H1 (cell line): ENCODE measurements around the gene POLG. TPM values are rescaled to one million over a fixed set of nuclear protein-coding genes. Genes with fewer than 3 reads are reported as not detected.

ENCODE experiments used
- CTCF ChIA-PET: fragments of 300-600 bp; sonication (Branson Sonifier 250); formaldehyde crosslinking; loops from one replicate; lab custom pipeline; 2021; ENCODE audit not compliant: partially characterized antibody; lab: Charles Lee
- POLR2A ChIA-PET: fragments of 300-600 bp; sonication (Branson Sonifier 250); formaldehyde crosslinking; loops from one replicate; lab custom pipeline; 2021; ENCODE audit warnings: inconsistent platforms; ENCODE audit not compliant: partially characterized antibody; lab: Charles Lee
- DNase-seq, 2 experiments: peaks; one replicate each; pipeline versions ENCODE4 v3.0.0 to v3.0.0-alpha.2; 2010 to 2022; ENCODE audit warnings: low spot score in 2 of 2, low read depth in 1 of 2, mixed read lengths in 1 of 2
- FAIRE-seq: peaks from 2 replicates; lab custom pipeline; 2011; peaks lifted over from hg19 to GRCh38; lab: Jason Lieb, UNC
- H2AFZ ChIP-seq: 2 replicates; pipeline ENCODE4 v1.8.1; 2012; ENCODE audit warnings: low read length, inconsistent platforms
- H2AK5ac ChIP-seq: 2 replicates; pipeline ENCODE4 v1.6.1; 2013; ENCODE audit warnings: low read depth, low read length
- H2BK120ac ChIP-seq: replicated peaks from 2 replicates; pipeline ENCODE3; 2013; ENCODE audit warnings: low read depth, low read length, inconsistent platforms
- H2BK12ac ChIP-seq: 2 replicates; pipeline ENCODE4 v1.6.1; 2013; ENCODE audit warnings: low read depth, low read length
- H2BK15ac ChIP-seq: 2 replicates; pipeline ENCODE4 v1.6.1; 2013; ENCODE audit warnings: low read length
- H2BK20ac ChIP-seq: 2 replicates; pipeline ENCODE4 v1.6.1; 2013; ENCODE audit warnings: low read length
- H2BK5ac ChIP-seq: 2 replicates; pipeline ENCODE4 v1.6.1; 2013; ENCODE audit warnings: low read depth, low read length
- H3K14ac ChIP-seq: 2 replicates; pipeline ENCODE4 v1.6.1; 2013; ENCODE audit warnings: inconsistent platforms; ENCODE audit not compliant: insufficient read length
- H3K18ac ChIP-seq: 2 replicates; pipeline ENCODE4 v1.6.1; 2013; ENCODE audit warnings: low read length; ENCODE audit errors: extremely low read depth
- H3K23ac ChIP-seq: 2 replicates; pipeline ENCODE4 v1.6.1; 2013; ENCODE audit warnings: inconsistent platforms; ENCODE audit not compliant: insufficient read length
- H3K23me2 ChIP-seq: 2 replicates; pipeline ENCODE4 v1.6.1; 2013; ENCODE audit warnings: low read depth, low read length
- H3K27ac ChIP-seq: 2 replicates; pipeline ENCODE4 v1.6.1; 2011; ENCODE audit warnings: low read depth, low read length, inconsistent platforms
- H3K27me3 ChIP-seq, 4 experiments: replicated peaks in 1 of 4; 1 replicate in 1 of 4; 2 replicates in 3 of 4; pipeline versions ENCODE4 v1.6.1 to v1.8.1; 2011 to 2013; ENCODE audit warnings: low read length in 3 of 4, mild to moderate bottlenecking in 3 of 4, inconsistent platforms in 2 of 4, mixed read lengths in 2 of 4, moderate library complexity in 1 of 4; ENCODE audit not compliant: control insufficient read depth in 3 of 4, insufficient read depth in 3 of 4; ENCODE audit errors: extremely low read depth in 1 of 4
- H3K36me3 ChIP-seq, 4 experiments: 2 replicates each; pipeline versions ENCODE4 v1.6.1 to v1.8.1; 2011 to 2013; ENCODE audit warnings: mild to moderate bottlenecking in 4 of 4, low read length in 3 of 4, moderate library complexity in 2 of 4, control low read depth in 1 of 4, inconsistent platforms in 1 of 4; ENCODE audit not compliant: insufficient read depth in 4 of 4, control insufficient read depth in 2 of 4
- H3K4ac ChIP-seq: replicated peaks from 2 replicates; pipeline ENCODE3; 2013; ENCODE audit warnings: low read length, low read depth, mixed read lengths, inconsistent platforms; ENCODE audit not compliant: insufficient read length
- H3K4me1 ChIP-seq, 4 experiments: replicated peaks in 1 of 4; 1 replicate in 1 of 4; 2 replicates in 3 of 4; pipeline versions ENCODE4 v1.6.1 to v1.8.1; 2011 to 2013; ENCODE audit warnings: low read length in 3 of 4, inconsistent platforms in 2 of 4, mixed read lengths in 1 of 4; ENCODE audit not compliant: insufficient read depth in 4 of 4, control insufficient read depth in 3 of 4
- H3K4me2 ChIP-seq, 2 experiments: 2 replicates each; pipeline versions ENCODE4 v1.6.1 to v1.8.1; 2011 to 2013; ENCODE audit warnings: low read depth in 2 of 2, low read length in 2 of 2, control low read depth in 1 of 2, inconsistent platforms in 1 of 2, mild to moderate bottlenecking in 1 of 2; ENCODE audit not compliant: insufficient read depth in 1 of 2
- H3K4me3 ChIP-seq, 4 experiments: fragments of 200-600, 300-600 bp in 1 of 4; sonication (generic), shearing (Covaris generic), sonication (Bioruptor Twin) in 1 of 4; 2 replicates each; pipeline versions ENCODE4 v1.5.1 to v1.8.1; 2011 to 2016; ENCODE audit warnings: low read length in 4 of 4, low read depth in 3 of 4, control low read depth in 2 of 4, inconsistent platforms in 2 of 4, mild to moderate bottlenecking in 2 of 4, mixed read lengths in 1 of 4, moderate library complexity in 1 of 4; ENCODE audit not compliant: insufficient read depth in 2 of 4; ENCODE audit errors: extremely low read depth in 1 of 4
- H3K56ac ChIP-seq: replicated peaks from 2 replicates; pipeline ENCODE3; 2013; ENCODE audit warnings: low read depth, mild to moderate bottlenecking, mixed read lengths, low read length, inconsistent platforms; ENCODE audit not compliant: insufficient read length
- H3K79me1 ChIP-seq: 2 replicates; pipeline ENCODE4 v1.6.1; 2013; ENCODE audit warnings: low read depth, low read length, control low read depth
- H3K79me2 ChIP-seq, 2 experiments: 2 replicates each; pipeline versions ENCODE4 v1.6.1 to v1.8.1; 2012 to 2013; ENCODE audit warnings: low read length in 2 of 2, mild to moderate bottlenecking in 2 of 2, inconsistent platforms in 1 of 2; ENCODE audit not compliant: insufficient read depth in 2 of 2, control insufficient read depth in 1 of 2
- H3K9ac ChIP-seq, 4 experiments: replicated peaks in 1 of 4; 1 replicate in 1 of 4; 2 replicates in 3 of 4; pipeline versions ENCODE4 v1.6.1 to v1.8.1; 2011 to 2013; ENCODE audit warnings: low read depth in 3 of 4, low read length in 3 of 4, control low read depth in 2 of 4, mild to moderate bottlenecking in 2 of 4, moderate library complexity in 2 of 4, inconsistent platforms in 1 of 4; ENCODE audit errors: extremely low read depth in 1 of 4
- H3K9me3 ChIP-seq, 2 experiments: 2 replicates each; pipeline versions ENCODE4 v1.6.1 to v1.8.1; 2012 to 2013; ENCODE audit warnings: mild to moderate bottlenecking in 2 of 2, moderate library complexity in 2 of 2, control low read depth in 1 of 2, inconsistent platforms in 1 of 2, low read depth in 1 of 2, low read length in 1 of 2, mixed read lengths in 1 of 2; ENCODE audit not compliant: insufficient read depth in 2 of 2
- H4K20me1 ChIP-seq, 2 experiments: replicated peaks in 1 of 2; 2 replicates each; pipeline versions ENCODE3 to v1.8.1; 2011 to 2013; ENCODE audit warnings: inconsistent platforms in 2 of 2, low read length in 2 of 2, mild to moderate bottlenecking in 1 of 2; ENCODE audit not compliant: insufficient read depth in 2 of 2, control insufficient read depth in 1 of 2
- H4K5ac ChIP-seq: 2 replicates; pipeline ENCODE4 v1.6.1; 2013; ENCODE audit warnings: low read length, low read depth, mixed read lengths, inconsistent platforms; ENCODE audit not compliant: insufficient read length
- H4K8ac ChIP-seq: 2 replicates; pipeline ENCODE4 v1.8.0; 2013; ENCODE audit warnings: mild to moderate bottlenecking, moderate library complexity, low read length, inconsistent platforms; ENCODE audit not compliant: insufficient read depth; ENCODE audit errors: extremely low read depth
- H4K91ac ChIP-seq: replicated peaks from 2 replicates; pipeline ENCODE3; 2013; ENCODE audit warnings: low read length, mixed read lengths, inconsistent platforms; ENCODE audit not compliant: insufficient read length
- GTF2F1 ChIP-seq: IDR thresholded peaks from 2 replicates; pipeline ENCODE4 v1.6.1; 2012; ENCODE audit warnings: low read depth, low read length, improper control_type of control experiment, borderline replicate concordance
- KDM4A ChIP-seq: IDR thresholded peaks from one replicate; pipeline ENCODE4 v1.7.1; 2012; ENCODE audit warnings: low read depth, mild to moderate bottlenecking, moderate library complexity, low read length, inconsistent platforms; ENCODE audit not compliant: severe bottlenecking
- KDM5A ChIP-seq: fragments of 200-600 bp; IDR thresholded peaks from 2 replicates; pipeline ENCODE4 v1.7.1; 2012; ENCODE audit warnings: mild to moderate bottlenecking, low read length, inconsistent platforms, mixed read lengths
- PHF8 ChIP-seq: fragments of 200-600 bp; sonication (generic); conservative IDR thresholded peaks from 2 replicates; pipeline ENCODE4 v1.7.1; 2012; ENCODE audit warnings: low read depth, mild to moderate bottlenecking, inconsistent platforms, low read length, moderate library complexity
- SIN3A ChIP-seq, 2 experiments: IDR thresholded peaks in 1 of 2; conservative IDR thresholded peaks in 1 of 2; 2 replicates each; pipeline ENCODE4 v1.6.1; 2011 to 2012; ENCODE audit warnings: low read length in 2 of 2, improper control_type of control experiment in 1 of 2, low read depth in 1 of 2, mild to moderate bottlenecking in 1 of 2
- SUZ12 ChIP-seq: fragments of 200-600 bp; sonication (generic); IDR thresholded peaks from 2 replicates; pipeline ENCODE4 v1.6.1; 2012; ENCODE audit warnings: mild to moderate bottlenecking, inconsistent platforms, low read length, moderate library complexity, mixed read lengths
- WGBS, 2 experiments: shearing (Covaris generic) in 1 of 2; methylation state at CpG; one replicate each; pipeline versions ENCODE4 v1.1.6 to v1.1.7; 2013 to 2015; ENCODE audit warnings: low lambda C conversion rate in 2 of 2, mixed read lengths in 2 of 2, inconsistent platforms in 1 of 2, low coverage in 1 of 2, missing lambda C conversion rate in 1 of 2; ENCODE audit not compliant: insufficient replicate concordance in 2 of 2, insufficient coverage in 1 of 2, insufficient read length in 1 of 2; ENCODE audit errors: extremely low coverage in 1 of 2, missing lambda C conversion rate in 1 of 2; 5-methylcytosine and 5-hydroxymethylcytosine counted together
- polyA plus RNA-seq, 7 experiments: library from polyadenylated mRNA; depleted of rRNA in 3 of 7; stranded (reverse) in 5 of 7; unstranded in 2 of 7; fragments of >200 nt in 5 of 7; fragments of 200-250 nt in 2 of 7; gene quantifications; 1 replicate in 5 of 7; 2 replicates in 1 of 7; 4 replicates in 1 of 7; pipeline versions ENCODE4 v1.2.1 to v1.2.3, GENCODE V29; 2011 to 2013; ENCODE audit warnings: missing spikeins in 2 of 7, mixed read lengths in 2 of 7
- total RNA-seq: library from RNA; stranded (reverse); fragmentation: NEBNext Ultra II Directional; extraction: Animal tissue kit (Norgen Biotek cat#: 25700); gene quantifications from 2 replicates; pipeline ENCODE4 v1.2.1, GENCODE V29; 2021
- TF ChIP-seq, protein P1 (sequence below): IDR thresholded peaks from 2 replicates; pipeline ENCODE4 v1.6.1; 2012; ENCODE audit warnings: inconsistent platforms
- TF ChIP-seq, protein P2 (sequence below): IDR thresholded peaks from 2 replicates; pipeline ENCODE4 v1.6.1; 2012; ENCODE audit warnings: inconsistent platforms

The POLG gene
- total and polyA plus RNA-seq, 2 of the 8 experiments (the other 6 are each of a cell fraction or from before 2014, with no cell fraction given) = 14.8 to 52.3 TPM

DNA sequence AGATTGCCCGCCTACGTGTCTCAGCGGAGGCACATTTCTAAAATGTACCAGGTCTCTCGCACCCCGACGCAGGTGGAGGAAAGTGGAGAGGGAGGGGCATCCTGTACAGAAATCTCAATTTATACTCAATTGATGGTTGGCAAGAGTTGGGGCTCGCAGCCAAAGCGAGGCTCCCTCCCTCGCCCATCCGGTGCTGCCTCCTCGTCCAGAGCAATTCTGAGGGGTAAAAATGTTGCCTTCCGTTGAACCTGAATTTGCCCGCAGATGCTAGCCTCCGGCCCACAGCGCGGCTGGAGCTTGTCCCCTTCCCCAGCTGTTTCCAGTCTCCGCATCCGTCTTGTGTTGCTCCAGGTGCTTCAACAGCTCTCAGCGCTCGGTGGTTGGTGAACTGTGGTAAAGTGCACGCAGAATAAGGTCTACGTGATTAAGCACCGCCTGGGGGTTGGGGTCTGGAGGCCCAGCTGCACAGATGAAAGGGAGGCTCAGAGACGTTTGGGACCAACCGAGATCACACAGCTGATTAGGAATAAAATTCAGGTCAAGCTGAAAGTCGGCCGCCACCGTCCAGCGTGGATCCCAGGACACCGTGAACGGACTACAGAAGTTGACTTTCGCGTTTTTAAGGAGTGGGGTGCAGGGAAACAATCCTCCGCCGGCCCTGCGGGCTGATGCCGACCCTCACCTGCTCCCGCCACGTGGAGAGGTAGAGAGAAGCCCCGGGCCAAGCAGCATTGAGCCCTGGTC is 846 bp upstream of the POLG start:
- peak overlapping the region; percentile 19; the same call in 1 of the 2 replicates for H2BK12ac ChIP-seq
- H2BK15ac ChIP-seq = peak overlapping the region; percentile 19; the same call in 1 of the 2 replicates
- H3K27me3 ChIP-seq = peaks cover 0 to under 1% (median 0%) of the 10 kb centered on the region in 4 experiments; a peak in 2 of 7 replicates
- no peaks in the 10 kb centered on the region for H3K9me3 ChIP-seq
- H3K9ac ChIP-seq = peak overlapping the region in 3 of 4 experiments; percentile 20 to 66 (median 25); a peak in 4 of 7 replicates
- POLR2A ChIA-PET = interaction anchor here (1.0 to 20.0 kb wide), 5 partner anchors 11 to 80 kb away, joined by 3 to 250 read pairs (median 5); no protein-coding TSS in a partner anchor
- 5% methylated on average over 40 of the region's 40 CpGs; no CpG with 5 or more reads in 1 of the 2 experiments for WGBS, 2 experiments
- H3K14ac ChIP-seq = no peak overlapping the region
- CTCF ChIA-PET = interaction anchor here (0.6 to 5.6 kb wide), 5 partner anchors 16 to 232 kb away, joined by 3 to 48 read pairs (median 3); no protein-coding TSS in a partner anchor
- peak in 1 of 2 experiments; percentile 73 for DNase-seq
- H3K79me2 ChIP-seq = peaks cover 0 to 21% of the 10 kb centered on the region in 2 experiments; a peak in 2 of 4 replicates
- H4K5ac ChIP-seq = no peak overlapping the region
- H2BK120ac ChIP-seq = no peak overlapping the region
- no peak overlapping the region for H3K23ac ChIP-seq
- peaks cover 3 to 11% of the 10 kb centered on the region in 2 experiments for H4K20me1 ChIP-seq
- H3K23me2 ChIP-seq = peaks cover 9% of the 10 kb centered on the region
- no peak overlapping the region for H2BK20ac ChIP-seq
- H3K4me3 ChIP-seq = peak overlapping the region; percentile 67 to 93 (median 82)
- peak overlapping the region; percentile 93 for H2AFZ ChIP-seq
- H4K91ac ChIP-seq = peak overlapping the region; percentile 14
- no peak for FAIRE-seq
- H3K56ac ChIP-seq = no peak overlapping the region
- no peak overlapping the region; the same call in 1 of the 2 replicates for H4K8ac ChIP-seq
- H3K4ac ChIP-seq = no peak overlapping the region
- no peak overlapping the region for H2AK5ac ChIP-seq
- peaks cover 8% of the 10 kb centered on the region for H3K79me1 ChIP-seq
- H3K4me2 ChIP-seq = peak overlapping the region; percentile 75 to 94
- no peak overlapping the region for H3K27ac ChIP-seq
- H3K4me1 ChIP-seq = peaks cover 0 to 16% (median 3%) of the 10 kb centered on the region in 4 experiments; a peak in 4 of 7 replicates
- H3K36me3 ChIP-seq = peaks cover 14 to 23% (median 20%) of the 10 kb centered on the region in 4 experiments
- no peak overlapping the region; the same call in 1 of the 2 replicates for H2BK5ac ChIP-seq
- peak overlapping the region; percentile 12; the same call in 1 of the 2 replicates for H3K18ac ChIP-seq
- TF ChIP-seq, protein P1, sequence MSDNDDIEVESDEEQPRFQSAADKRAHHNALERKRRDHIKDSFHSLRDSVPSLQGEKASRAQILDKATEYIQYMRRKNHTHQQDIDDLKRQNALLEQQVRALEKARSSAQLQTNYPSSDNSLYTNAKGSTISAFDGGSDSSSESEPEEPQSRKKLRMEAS = peak; percentile 76
- TF ChIP-seq SIN3A (conservative IDR thresholded peaks at IDR 0.05 in 1 of 2, IDR thresholded peaks at IDR 0.05 in 1 of 2; ENCODE audit: low read depth in 1 of 2, low read length in 2 of 2) (peak; percentile 24 to 80; a peak in 2 of 4 replicates), SUZ12 (no peak), KDM4A (peak; percentile 89), KDM5A (no peak), GTF2F1 (no peak), PHF8 (peak; percentile 42; the same call in 1 of the 2 replicates)
- TF ChIP-seq, protein P2, sequence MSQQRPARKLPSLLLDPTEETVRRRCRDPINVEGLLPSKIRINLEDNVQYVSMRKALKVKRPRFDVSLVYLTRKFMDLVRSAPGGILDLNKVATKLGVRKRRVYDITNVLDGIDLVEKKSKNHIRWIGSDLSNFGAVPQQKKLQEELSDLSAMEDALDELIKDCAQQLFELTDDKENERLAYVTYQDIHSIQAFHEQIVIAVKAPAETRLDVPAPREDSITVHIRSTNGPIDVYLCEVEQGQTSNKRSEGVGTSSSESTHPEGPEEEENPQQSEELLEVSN = peak; percentile 10; the same call in 1 of the 2 replicates
